NCI-H1417 (cell line): Measurements from ENCODE around the gene PARD3B.
A peak's percentile ranks its signal among the peaks of the same experiment; 100 is the strongest.

Experiments
- DNase-seq, 3 experiments: peaks; one replicate each; lab custom pipeline; 2025; lab: John Stamatoyannopoulos, UW

The PARD3B gene

DNA sequence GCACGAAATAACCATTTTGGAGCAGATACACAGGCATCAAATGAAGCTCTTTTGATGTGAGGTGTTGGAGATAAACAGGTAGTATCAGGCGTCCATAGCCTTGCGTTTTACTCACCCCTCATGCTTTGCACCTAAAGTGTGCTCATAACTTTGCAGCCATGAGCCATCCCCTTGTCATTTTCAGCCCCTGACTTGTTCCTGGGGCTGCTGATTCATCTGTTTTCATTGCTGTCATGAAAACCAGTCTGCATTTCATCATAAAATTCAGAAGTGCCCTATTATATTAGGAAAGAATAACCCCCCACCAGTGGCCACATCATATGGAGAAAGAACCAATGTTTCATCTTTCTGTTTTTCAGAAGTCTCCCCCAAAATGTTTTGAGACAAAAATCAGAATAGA, 807.3 kb downstream of the PARD3B start:
- DNase-seq = no peak

DNA sequence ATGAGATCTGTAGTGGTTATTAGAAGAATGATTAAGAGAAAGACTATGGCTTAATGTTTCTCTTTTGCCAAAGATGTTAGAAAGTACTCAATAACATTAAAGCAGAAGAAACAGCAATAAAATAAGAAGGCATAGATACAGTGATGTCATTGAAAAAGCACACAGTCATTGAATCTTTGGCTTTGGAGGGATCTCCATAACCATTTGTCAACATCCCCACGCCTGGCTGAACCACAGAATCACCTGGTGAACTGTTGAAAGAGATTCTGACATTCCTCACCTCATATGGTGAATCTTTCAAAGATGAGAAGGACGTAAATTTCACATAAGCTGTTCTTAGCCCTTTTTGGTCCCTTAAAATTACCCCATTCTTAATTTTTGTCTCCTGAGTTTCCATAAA, 812.5 kb downstream of the PARD3B start:
- DNase-seq = no peak

GRCh38 chr2:205358351-205358815, 813.1 kb downstream of the PARD3B start:
- DNase-seq = no peak

- DNase-seq = no peak
These were observed 816.0 kb downstream of the PARD3B start for GRCh38 chr2:205361272-205361671.

GRCh38 chr2:205361970-205362369, 816.7 kb downstream of the PARD3B start:
- no peak for DNase-seq

DNA sequence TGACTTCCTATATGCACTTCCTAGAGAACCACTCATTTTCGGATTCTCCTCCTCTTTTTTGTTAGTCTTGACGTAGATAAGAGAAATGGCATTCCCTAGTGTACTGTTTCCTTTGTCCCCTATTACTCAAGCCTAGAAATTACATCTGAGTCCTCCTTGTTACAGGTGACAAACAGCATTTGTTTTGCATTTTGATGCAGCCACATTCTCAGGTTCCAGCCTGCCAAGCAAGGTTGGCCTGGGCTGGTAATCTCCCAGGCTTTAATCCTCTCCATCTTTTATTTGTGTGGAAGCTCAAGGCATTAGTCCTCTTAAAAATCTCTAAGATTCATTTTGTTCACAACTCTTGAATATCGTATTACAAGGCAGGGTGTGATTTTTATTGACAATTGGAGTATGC, 819.0 kb downstream of the PARD3B start:
- peak in 1 of 3 experiments; percentile 79 for DNase-seq

DNA sequence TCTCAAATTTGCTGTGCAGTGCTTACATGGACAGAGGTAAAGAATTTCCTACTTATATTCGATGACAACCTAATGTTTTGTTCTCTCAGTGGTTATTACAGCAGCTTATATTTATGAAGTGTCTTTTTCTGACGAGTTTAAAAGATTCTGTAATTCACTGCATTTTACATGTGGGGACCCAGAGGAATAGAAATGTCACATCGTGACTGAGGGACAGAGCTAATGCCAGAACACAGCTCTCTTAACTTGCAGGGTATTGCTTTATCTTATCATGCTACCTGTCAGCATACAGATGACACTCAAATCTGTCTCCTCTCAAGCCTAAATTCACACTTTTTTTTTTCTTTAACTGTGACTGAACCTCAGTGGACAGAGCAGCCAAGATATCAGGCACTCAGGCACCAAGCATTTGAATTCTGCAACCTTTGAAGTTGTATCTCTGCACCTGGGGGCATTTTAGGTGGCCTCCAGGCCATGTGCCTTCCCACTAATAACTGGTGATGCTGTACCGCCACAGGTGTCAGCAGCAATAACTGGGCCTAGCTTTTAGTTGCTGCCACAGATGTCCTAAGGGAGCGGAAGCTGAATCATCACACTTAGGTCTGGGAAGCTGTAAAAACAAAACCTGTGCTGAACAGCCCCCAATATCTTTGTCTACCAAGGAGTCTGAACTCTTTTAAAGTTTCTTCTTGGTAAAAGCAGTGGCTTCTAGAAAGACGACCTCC, 821.2 kb downstream of the PARD3B start:
- DNase-seq = no peak

DNA sequence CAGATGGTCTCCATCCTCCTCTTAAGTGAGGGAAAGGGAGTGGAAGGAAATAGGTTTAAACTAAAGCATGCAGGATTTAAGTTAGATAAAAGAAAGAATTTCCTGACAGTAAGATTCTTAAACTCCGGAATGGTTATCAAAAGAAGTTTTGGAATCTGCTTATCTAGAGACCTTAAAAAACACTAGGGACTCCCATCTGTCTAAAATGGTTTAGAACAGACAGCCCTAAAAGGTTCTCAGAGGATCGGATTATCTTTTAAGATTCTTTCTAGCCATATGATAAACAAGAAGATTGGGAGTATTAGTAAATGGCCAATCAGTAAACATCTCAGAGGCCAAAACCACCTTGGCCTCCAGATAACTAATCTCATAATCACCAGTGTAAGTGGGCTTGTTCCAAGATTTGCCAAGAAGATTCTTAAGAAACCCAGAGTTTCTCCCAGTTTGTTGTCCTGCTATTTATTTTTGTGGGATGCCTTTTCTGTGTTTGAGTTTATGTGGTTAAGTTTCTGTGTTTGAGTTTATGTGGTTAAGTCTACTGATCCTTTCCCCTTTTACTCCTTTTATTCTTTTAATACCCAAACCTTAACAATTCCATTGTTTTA, 822.2 kb downstream of the PARD3B start:
- DNase-seq = no peak

DNA sequence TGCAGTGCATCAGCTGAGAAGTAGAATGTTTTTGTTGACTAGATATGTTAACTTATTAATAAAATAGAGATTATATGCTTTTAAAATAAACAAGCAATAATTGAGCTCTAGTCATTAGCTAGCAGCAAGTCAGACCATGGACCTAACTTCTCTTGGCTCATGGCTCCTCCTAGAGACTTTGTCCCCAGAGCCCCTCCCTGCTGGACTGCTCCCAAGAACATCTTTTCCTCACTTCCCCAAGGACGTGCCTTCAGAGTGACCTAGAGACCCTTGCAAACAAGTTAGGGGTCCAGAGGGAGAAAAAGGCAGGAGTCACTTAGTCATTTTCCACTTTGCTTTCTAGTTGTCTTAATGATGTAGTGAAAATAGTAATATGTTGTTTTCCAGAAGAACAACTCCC, 824.5 kb downstream of the PARD3B start:
- DNase-seq = no peak

GRCh38 chr2:205370726-205371125, 825.5 kb downstream of the PARD3B start:
- no peak for DNase-seq

DNA sequence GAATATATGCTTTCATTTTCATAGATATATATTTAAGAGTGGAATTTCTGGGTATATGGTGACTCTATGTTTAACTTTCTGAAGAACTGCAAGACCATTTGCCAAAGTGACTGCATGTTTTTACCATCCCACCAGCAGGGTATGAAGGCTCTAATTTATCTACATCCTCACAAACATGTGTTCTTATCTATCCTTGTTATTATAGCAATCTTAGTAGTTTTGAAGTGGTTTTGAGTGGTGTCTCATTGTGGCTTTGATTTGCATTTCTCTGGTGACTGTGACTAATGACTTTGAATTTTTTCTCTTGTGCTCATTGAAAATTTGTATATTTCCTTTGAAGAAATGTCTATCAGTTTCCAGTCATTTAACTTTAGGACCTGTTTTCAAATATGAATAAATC, 826.9 kb downstream of the PARD3B start:
- DNase-seq = peak in 1 of 3 experiments; percentile 15

GRCh38 chr2:205375461-205376448, 830.5 kb downstream of the PARD3B start:
- no peak for DNase-seq

DNA sequence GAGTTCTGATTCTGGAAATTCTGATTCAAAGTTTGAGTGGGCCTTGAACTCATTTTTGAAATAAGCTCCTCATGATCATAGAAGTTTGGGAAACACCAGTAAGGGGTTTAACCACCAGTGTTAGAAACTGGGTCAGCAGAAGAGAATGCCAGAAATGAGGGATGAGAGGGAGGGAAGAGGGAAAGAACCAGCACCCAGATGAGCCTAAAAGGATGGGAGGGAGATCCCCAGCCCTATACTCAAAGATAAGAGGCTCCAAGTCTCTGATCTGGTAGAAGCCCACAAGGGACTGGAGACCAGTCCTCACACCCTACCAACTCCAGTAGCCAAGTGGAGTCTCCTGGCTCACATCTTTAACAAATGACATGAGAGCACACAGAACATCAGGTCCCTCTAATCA, 832.0 kb downstream of the PARD3B start:
- DNase-seq = no peak

- no peak for DNase-seq
These were observed 838.3 kb downstream of the PARD3B start for GRCh38 chr2:205383601-205384000.

DNA sequence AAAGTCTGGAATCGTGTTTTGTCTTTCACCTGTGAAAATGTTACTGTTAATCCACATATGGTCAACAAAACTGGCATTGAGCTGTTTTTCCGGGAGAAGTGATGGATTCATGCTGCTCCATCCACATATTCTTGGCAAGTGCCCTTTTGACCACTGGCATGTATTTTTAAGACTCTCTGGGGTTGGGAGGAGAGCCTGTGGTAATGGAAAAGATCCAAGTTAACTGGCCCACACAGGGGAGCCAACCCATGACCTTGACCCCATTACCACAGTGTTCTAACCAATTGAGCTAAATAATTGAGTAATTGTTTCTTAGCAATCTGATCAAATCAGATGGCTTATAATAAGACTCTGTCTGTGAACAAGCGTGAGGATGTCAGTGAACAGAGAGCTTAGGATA, 840.8 kb downstream of the PARD3B start:
- DNase-seq = no peak

DNA sequence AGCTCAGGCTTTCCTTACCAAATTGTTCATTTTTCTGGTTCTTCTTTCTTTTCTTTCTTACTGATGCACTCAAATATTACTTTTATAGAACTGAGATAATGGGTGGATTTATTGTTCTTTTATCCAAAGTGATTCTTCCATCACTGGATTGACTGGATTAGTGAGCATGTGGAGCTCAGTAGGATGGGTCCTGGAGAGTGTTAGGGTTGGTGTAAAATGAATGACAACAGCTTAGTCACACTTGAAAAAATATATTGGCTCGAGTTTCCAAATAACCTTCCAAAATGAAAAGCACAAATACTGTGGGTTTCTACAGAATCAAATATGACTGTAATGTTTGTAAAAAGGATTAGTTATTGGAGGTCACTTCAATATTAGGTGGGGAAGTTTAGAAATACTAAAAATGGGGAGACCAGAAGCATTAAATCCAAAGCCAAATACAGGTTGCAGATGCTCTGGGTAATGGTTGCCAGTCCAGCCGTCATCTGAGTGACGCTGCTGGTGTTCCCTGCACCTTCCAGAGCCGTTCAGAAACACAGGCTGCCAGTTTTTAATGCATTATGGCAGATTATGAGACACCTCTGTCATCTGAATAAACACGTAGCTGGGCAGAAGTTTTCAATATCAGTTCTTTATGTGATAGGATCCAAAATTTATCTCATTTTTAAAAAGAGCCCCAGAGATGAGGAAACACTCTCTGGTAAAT, 842.2 kb downstream of the PARD3B start:
- no peak for DNase-seq

DNA sequence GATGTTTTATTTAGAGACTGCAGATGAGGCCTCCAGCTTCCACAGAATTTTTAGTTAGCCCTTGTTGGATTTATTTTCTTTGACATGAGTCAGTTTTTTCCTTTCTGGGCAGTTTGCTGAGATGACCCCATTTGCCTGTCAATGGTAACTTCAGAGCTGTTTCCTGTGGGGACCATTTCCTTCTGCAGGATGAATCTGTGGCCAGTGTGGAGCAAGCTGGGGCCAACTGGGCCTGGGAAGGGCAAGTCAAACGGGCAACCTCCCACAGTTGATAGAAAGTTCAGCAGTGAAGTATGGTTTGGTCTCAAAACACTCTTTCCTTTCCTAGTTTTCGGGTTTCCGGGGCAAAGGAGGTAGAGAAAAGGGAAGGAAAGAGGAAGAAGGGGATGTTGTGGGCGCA, 845.6 kb downstream of the PARD3B start:
- DNase-seq = no peak

DNA sequence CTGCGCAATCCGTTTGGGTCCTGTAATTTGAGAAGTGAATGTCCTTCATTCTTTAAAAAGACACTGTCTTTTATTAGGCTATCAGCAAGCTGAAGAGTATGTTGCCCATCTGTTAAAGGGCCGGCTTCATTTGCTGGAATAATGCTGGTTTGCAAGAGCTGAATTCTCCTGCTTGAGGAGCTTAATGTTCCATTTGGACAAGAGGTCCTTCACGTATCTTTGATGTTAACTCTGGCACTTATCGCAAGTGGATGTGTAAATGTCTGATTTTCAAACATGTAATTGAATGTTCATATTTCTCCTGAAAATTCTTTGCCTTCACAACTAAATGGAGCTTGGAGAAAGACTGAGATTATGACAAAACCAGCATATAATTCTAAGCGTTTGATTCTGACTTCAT, 856.2 kb downstream of the PARD3B start:
- peak in 1 of 3 experiments; percentile 31 for DNase-seq

- DNase-seq = no peak
These were observed 856.7 kb downstream of the PARD3B start for GRCh38 chr2:205402011-205402410.

- DNase-seq = no peak
These were observed 858.1 kb downstream of the PARD3B start for GRCh38 chr2:205403244-205403825.

GRCh38 chr2:205405194-205405593, 859.9 kb downstream of the PARD3B start:
- DNase-seq = no peak

- no peak for DNase-seq
These were observed 860.5 kb downstream of the PARD3B start for GRCh38 chr2:205405752-205406151.
